G401 (cell line): ENCODE data around the gene ZG16. TPM values are rescaled to one million over a fixed set of nuclear protein-coding genes. Genes with fewer than 3 reads are reported as not detected.

Experiments used
- total RNA-seq: library from RNA; depleted of rRNA; stranded (reverse); fragments of >200 nt; shearing (Covaris generic); gene quantifications from 2 replicates; pipeline ENCODE4 v1.2.3, GENCODE V29; 2014; rRNA removed

Gene ZG16
- total RNA-seq, 1 experiment from 2014 or later = not detected

Other genes starting within 250 kb of the ZG16 start
- gene SPN, start 115.0 kb upstream of the ZG16 start, total RNA-seq = 0.37 TPM in 1 of 2 replicates, not detected in the other
- 96.6 and 105 TPM in 2 replicates for gene QPRT, start 99.1 kb upstream of the ZG16 start, total RNA-seq
- not detected in 2 replicates for gene C16orf54, start 32.3 kb upstream of the ZG16 start, total RNA-seq
- 169 and 171 TPM in 2 replicates for gene KIF22, start 12.5 kb downstream of the ZG16 start, total RNA-seq
- 469 and 478 TPM in 2 replicates for gene MAZ, start 28.3 kb downstream of the ZG16 start, total RNA-seq
- gene PRRT2, start 33.9 kb downstream of the ZG16 start, total RNA-seq = 4.7 and 6.2 TPM in 2 replicates
- 69.9 and 78.4 TPM in 2 replicates for gene PAGR1, start 37.9 kb downstream of the ZG16 start, total RNA-seq
- gene MVP, start 42.2 kb downstream of the ZG16 start, total RNA-seq = 17.2 and 32.7 TPM in 2 replicates
- gene CDIPT, start 85.0 kb downstream of the ZG16 start, total RNA-seq = 47.7 and 56.2 TPM in 2 replicates
- 43.5 and 50.4 TPM in 2 replicates for gene SEZ6L2, start 121.3 kb downstream of the ZG16 start, total RNA-seq
- 25.5 and 28.5 TPM in 2 replicates for gene ASPHD1, start 122.2 kb downstream of the ZG16 start, total RNA-seq
- gene KCTD13, start 148.0 kb downstream of the ZG16 start, total RNA-seq = 3.2 and 3.9 TPM in 2 replicates
- gene TMEM219, start 183.8 kb downstream of the ZG16 start, total RNA-seq = 78.5 and 123 TPM in 2 replicates
- gene TAOK2, start 195.6 kb downstream of the ZG16 start, total RNA-seq = 59.3 and 61.8 TPM in 2 replicates
- gene HIRIP3, start 217.4 kb downstream of the ZG16 start, total RNA-seq = 15.0 and 16.7 TPM in 2 replicates
- 72.4 and 97.0 TPM in 2 replicates for gene INO80E, start 218.0 kb downstream of the ZG16 start, total RNA-seq
- gene DOC2A, start 232.8 kb downstream of the ZG16 start, total RNA-seq = not detected in 2 replicates
- not detected in 2 replicates for gene C16orf92, start 244.9 kb downstream of the ZG16 start, total RNA-seq